Skin epidermis (tissue), 12 donors: ENCODE measurements around the gene KRTAP22-2.

Source experiments
- H3K27ac ChIP-seq, 21 experiments: fragments of 200-600 bp; sonication (generic) in 11 of 21; one replicate each; pipeline ENCODE4 v1.5.0; 2020; ENCODE audit warnings: mild to moderate bottlenecking in 3 of 21, inconsistent platforms in 2 of 21, moderate library complexity in 2 of 21
- H3K4me3 ChIP-seq, 7 experiments: fragments of 200-600 bp; sonication (generic) in 2 of 7; one replicate each; pipeline ENCODE4 v1.5.0; 2020; ENCODE audit warnings: inconsistent platforms in 2 of 7, mild to moderate bottlenecking in 2 of 7, moderate library complexity in 1 of 7

KRTAP22-2 gene

GRCh38 chr21:30567617-30568016 lies 22.6 kb downstream of the KRTAP22-2 start:
- Histone ChIP-seq H3K27ac (no peak overlapping the region), H3K4me3 (no peak overlapping the region)

- H3K27ac ChIP-seq, result no peak overlapping the region
- H3K4me3 ChIP-seq, result no peak overlapping the region
These were observed 26.6 kb downstream of the KRTAP22-2 start for GRCh38 chr21:30563630-30564029.

- Histone ChIP-seq H3K4me3 (no peak overlapping the region), H3K27ac (no peak overlapping the region)
These were observed 27.1 kb downstream of the KRTAP22-2 start for GRCh38 chr21:30563072-30563471.

GRCh38 chr21:30561957-30562356 lies 28.2 kb downstream of the KRTAP22-2 start:
- no peak overlapping the region for H3K27ac ChIP-seq
- H3K4me3 ChIP-seq, result no peak overlapping the region

- H3K27ac ChIP-seq, result no peak within 1 kb of the TSS
- H3K4me3 ChIP-seq, result no peak within 1 kb of the TSS
These were observed 28.8 kb downstream of the KRTAP22-2 start, which contains the start of gene KRTAP19-7 for GRCh38 chr21:30561264-30561895. KRTAP19-7 (minus strand) TSS chr21:30561314; CDS start chr21:30561289, 25 bp downstream.

- H3K27ac ChIP-seq, result no peak overlapping the region
- H3K4me3 ChIP-seq, result no peak overlapping the region
These were observed 35.1 kb downstream of the KRTAP22-2 start for GRCh38 chr21:30555095-30555494.

- Histone ChIP-seq H3K27ac (no peak overlapping the region), H3K4me3 (no peak overlapping the region)
These were observed 37.4 kb downstream of the KRTAP22-2 start for GRCh38 chr21:30552782-30553181.

GRCh38 chr21:30541764-30542163 lies 48.4 kb downstream of the KRTAP22-2 start, which contains the start of gene KRTAP19-6:
KRTAP19-6 (minus strand) TSS chr21:30541864; CDS start chr21:30541833, 31 bp downstream.
- Histone ChIP-seq H3K4me3 (no peak within 1 kb of the TSS), H3K27ac (no peak within 1 kb of the TSS)
